ENCODE measurements around the gene BMP10. TPM values are rescaled to one million over a fixed set of nuclear protein-coding genes. Genes with fewer than 3 reads are reported as not detected.

BMP10 gene
- total RNA-seq, 1 experiment from 2014 or later = not detected

GRCh38 chr2:68832233-68832869 is 38.8 kb downstream of the BMP10 start:
- Histone ChIP-seq H3K79me2 (ENCODE audit: insufficient read depth, low read length) (no peaks in the 10 kb centered on the region), H4K20me1 (ENCODE audit: insufficient read depth) (no peaks in the 10 kb centered on the region), H3K4me1 (ENCODE audit: control insufficient read depth in 1 of 2, insufficient read depth in 2 of 2, low read length in 2 of 2) (peaks cover 6 to 19% of the 10 kb centered on the region in 2 experiments; a peak in 2 of 4 replicates), H3K4me3 (replicated peaks in 1 of 2; ENCODE audit: low read depth in 1 of 2, low read length in 2 of 2) (no peak overlapping the region), H3K4me2 (ENCODE audit: low read length) (no peak overlapping the region), H3K36me3 (ENCODE audit: control insufficient read depth in 1 of 2, insufficient read depth in 2 of 2, low read length in 2 of 2) (no peaks in the 10 kb centered on the region), H2AFZ (ENCODE audit: low read depth, low read length, poor library complexity, severe bottlenecking) (no peak overlapping the region), H3K27me3 (ENCODE audit: insufficient read depth, low read length) (no peaks in the 10 kb centered on the region), H3K27ac (ENCODE audit: low read depth, low read length) (no peak overlapping the region), H3K9me2 (ENCODE audit: insufficient read depth) (no peaks in the 10 kb centered on the region), H3K9ac (ENCODE audit: low read length) (no peak overlapping the region), H3K9me3 (ENCODE audit: control insufficient read depth in 1 of 2, insufficient read depth in 1 of 2, low read depth in 1 of 2, low read length in 2 of 2) (no peaks in the 10 kb centered on the region)
- ATAC-seq (no peak), DNase-seq (ENCODE audit: low read depth, low spot score) (no peak)
- CTCF ChIA-PET = no interaction called here
- BruUV-seq (replicated peaks) = no TSS peak
- POLR2A ChIA-PET = no interaction called here
- intact Hi-C loops (cut with micrococcal nuclease) = no loop called here
- RAD21 ChIA-PET (ENCODE audit: low non-redundant PET in 1 of 2, low total read pairs in 2 of 2, uncharacterized antibody in 2 of 2, unreplicated experiment in 2 of 2) = no interaction called here
- 0 out of 2 replicates have a peak, but pooled peaks have one; percentile 24 for TF ChIP-seq SIN3A (IDR thresholded peaks at IDR 0.05; ENCODE audit: low read depth)
- TF ChIP-seq TCF7L2 (IDR thresholded peaks at IDR 0.05; ENCODE audit: borderline replicate concordance, extremely low read depth, insufficient read depth, insufficient read length) = no peak
- no peak for TF ChIP-seq POLR2AphosphoS5 (IDR thresholded peaks at IDR 0.05; ENCODE audit: low read depth, low read length)

- ChIA-PET RAD21 (ENCODE audit: low non-redundant PET in 1 of 2, low total read pairs in 2 of 2, uncharacterized antibody in 2 of 2, unreplicated experiment in 2 of 2) (no interaction called here), CTCF (no interaction called here), POLR2A (no interaction called here)
- no peaks in the 10 kb centered on the region for H3K9me3 ChIP-seq (ENCODE audit: control insufficient read depth in 1 of 2, insufficient read depth in 1 of 2, low read depth in 1 of 2, low read length in 2 of 2)
- H3K27ac ChIP-seq (ENCODE audit: low read depth, low read length) = no peak overlapping the region
- no peaks in the 10 kb centered on the region for H3K79me2 ChIP-seq (ENCODE audit: insufficient read depth, low read length)
- H4K20me1 ChIP-seq (ENCODE audit: insufficient read depth) = no peaks in the 10 kb centered on the region
- H3K9ac ChIP-seq (ENCODE audit: low read length) = no peak overlapping the region
- no TSS peak for BruUV-seq (replicated peaks)
- ATAC-seq = no peak
- intact Hi-C loops (cut with micrococcal nuclease) = no loop called here
- no peak for DNase-seq (ENCODE audit: low read depth, low spot score)
- peaks cover 6 to 19% of the 10 kb centered on the region in 2 experiments; a peak in 2 of 4 replicates for H3K4me1 ChIP-seq (ENCODE audit: control insufficient read depth in 1 of 2, insufficient read depth in 2 of 2, low read length in 2 of 2)
- H3K9me2 ChIP-seq (ENCODE audit: insufficient read depth) = no peaks in the 10 kb centered on the region
- no peak overlapping the region for H2AFZ ChIP-seq (ENCODE audit: low read depth, low read length, poor library complexity, severe bottlenecking)
- H3K4me2 ChIP-seq (ENCODE audit: low read length) = no peak overlapping the region
- no peaks in the 10 kb centered on the region for H3K27me3 ChIP-seq (ENCODE audit: insufficient read depth, low read length)
- H3K4me3 ChIP-seq (replicated peaks in 1 of 2; ENCODE audit: low read depth in 1 of 2, low read length in 2 of 2) = no peak overlapping the region
- no peaks in the 10 kb centered on the region for H3K36me3 ChIP-seq (ENCODE audit: control insufficient read depth in 1 of 2, insufficient read depth in 2 of 2, low read length in 2 of 2)
- TF ChIP-seq TCF7L2 (IDR thresholded peaks at IDR 0.05; ENCODE audit: borderline replicate concordance, extremely low read depth, insufficient read depth, insufficient read length) = no peak
- TF ChIP-seq ATF3 (IDR thresholded peaks at IDR 0.05) = no peak
- no peak for TF ChIP-seq EGR1 (IDR thresholded peaks at IDR 0.05; ENCODE audit: low read depth)
- TF ChIP-seq EZH2 (IDR thresholded peaks at IDR 0.05) = no peak
- no peak for TF ChIP-seq SRF (IDR thresholded peaks at IDR 0.05; ENCODE audit: low read depth)
- TF ChIP-seq FOSL1 (IDR thresholded peaks at IDR 0.05; ENCODE audit: low read depth) = no peak
- no peak for TF ChIP-seq POLR2A (IDR thresholded peaks at IDR 0.05; ENCODE audit: borderline replicate concordance, extremely low read depth, insufficient read depth, insufficient read length)
- TF ChIP-seq CTCF (IDR thresholded peaks at IDR 0.05 in 2 of 3, conservative IDR thresholded peaks at IDR 0.05 in 1 of 3; ENCODE audit: borderline replicate concordance in 1 of 3, insufficient read depth in 1 of 3, low read depth in 2 of 3, low read length in 2 of 3) = no peak
- TF ChIP-seq SP1 (IDR thresholded peaks at IDR 0.05; ENCODE audit: low read depth) = no peak
- no peak for TF ChIP-seq ZNF274 (IDR thresholded peaks at IDR 0.05; ENCODE audit: low read depth, low read length)
- no peak for TF ChIP-seq RAD21 (IDR thresholded peaks at IDR 0.05; ENCODE audit: low read depth)
- no peak for TF ChIP-seq EZH2phosphoT487 (IDR thresholded peaks at IDR 0.05; ENCODE audit: borderline replicate concordance)
- no peak for TF ChIP-seq YY1 (IDR thresholded peaks at IDR 0.05; ENCODE audit: extremely low read depth, insufficient replicate concordance, low read depth, low read length)
- TF ChIP-seq CBX3 (IDR thresholded peaks at IDR 0.05; ENCODE audit: low read depth) = no peak
- no peak for TF ChIP-seq SIN3A (IDR thresholded peaks at IDR 0.05; ENCODE audit: low read depth)
- TF ChIP-seq JUND (IDR thresholded peaks at IDR 0.05) = no peak
- no peak for TF ChIP-seq ELF1 (IDR thresholded peaks at IDR 0.05; ENCODE audit: borderline replicate concordance, low read depth)
- no peak for TF ChIP-seq POLR2AphosphoS5 (IDR thresholded peaks at IDR 0.05; ENCODE audit: low read depth, low read length)
Measured at GRCh38 chr2:68831686-68832232, 39.4 kb downstream of the BMP10 start.
